ENCODE results near the gene GPR176.

The GPR176 gene

DNA sequence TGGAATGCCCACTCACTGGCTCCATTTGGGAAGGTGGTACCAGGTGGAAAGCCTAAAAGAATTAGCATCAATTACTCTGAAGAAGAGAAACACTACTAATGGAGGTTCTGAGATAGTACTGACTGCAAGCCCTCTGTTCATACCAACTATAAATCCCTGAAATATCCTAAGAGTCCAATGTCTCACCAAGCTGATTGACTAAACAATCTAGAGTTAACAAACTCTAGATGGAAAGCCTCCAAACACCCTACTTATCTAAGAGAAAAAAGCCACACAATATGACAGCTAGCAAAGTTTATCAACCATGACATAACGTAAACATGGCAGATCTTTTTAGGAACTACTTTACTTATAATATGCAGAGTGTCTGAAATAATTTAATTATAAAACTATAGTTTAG, 59.2 kb downstream of the GPR176 start:
- Histone ChIP-seq H3K4me1 (ENCODE audit: insufficient read depth, low read length, poor library complexity, severe bottlenecking) (peaks cover 15% of the 10 kb centered on the region), H3K36me3 (ENCODE audit: insufficient read depth, low read length) (no peaks in the 10 kb centered on the region), H3K27me3 (ENCODE audit: insufficient read depth, low read length, poor library complexity, severe bottlenecking) (no peaks in the 10 kb centered on the region), H4K20me1 (ENCODE audit: insufficient read depth, low read length, poor library complexity, severe bottlenecking) (no peaks in the 10 kb centered on the region), H3K9me2 (replicated peaks; ENCODE audit: low read depth, low read length) (no peaks in the 10 kb centered on the region), H3K4me3 (ENCODE audit: low read length, poor library complexity, severe bottlenecking) (no peak overlapping the region), H3K9ac (ENCODE audit: low read depth, low read length, poor library complexity, severe bottlenecking) (no peak overlapping the region), H3F3A (ENCODE audit: low read depth) (no peaks in the 10 kb centered on the region), H3K79me2 (ENCODE audit: insufficient read depth, low read length) (no peaks in the 10 kb centered on the region), H3K9me3 (ENCODE audit: insufficient read depth, low read depth, low read length) (no peaks in the 10 kb centered on the region), H2AFZ (ENCODE audit: low read length) (no peak overlapping the region), H3K4me2 (ENCODE audit: low read depth, low read length, poor library complexity, severe bottlenecking) (no peak overlapping the region)
- TF ChIP-seq CTCF (conservative IDR thresholded peaks at IDR 0.05; ENCODE audit: low read length) (no peak), EZH2phosphoT487 (IDR thresholded peaks at IDR 0.05; ENCODE audit: borderline replicate concordance) (no peak)

DNA sequence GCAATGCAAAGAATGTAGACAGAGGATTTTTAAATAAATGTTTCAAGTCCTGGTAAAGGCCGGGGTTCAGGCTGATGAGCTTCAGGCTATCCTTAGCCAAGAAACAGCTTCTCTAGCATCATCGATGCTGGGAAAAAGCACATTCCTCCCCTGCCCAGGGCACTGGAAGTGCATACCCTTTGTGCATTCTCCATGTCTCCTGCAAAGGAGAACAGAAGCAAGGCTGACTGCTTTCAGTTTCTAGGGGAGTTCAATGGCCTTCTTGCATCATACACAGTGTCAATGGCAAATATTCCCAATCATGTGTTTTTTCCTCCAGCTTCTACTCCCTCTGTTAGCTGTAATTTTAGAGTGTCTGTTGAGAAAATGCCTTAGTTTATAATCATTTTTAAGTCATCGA, 59.9 kb downstream of the GPR176 start:
- Histone ChIP-seq H4K20me1 (ENCODE audit: insufficient read depth, low read length, poor library complexity, severe bottlenecking) (no peaks in the 10 kb centered on the region), H3F3A (ENCODE audit: low read depth) (no peaks in the 10 kb centered on the region), H3K4me2 (ENCODE audit: low read depth, low read length, poor library complexity, severe bottlenecking) (no peak overlapping the region), H3K4me1 (ENCODE audit: insufficient read depth, low read length, poor library complexity, severe bottlenecking) (peaks cover 22% of the 10 kb centered on the region), H3K9ac (ENCODE audit: low read depth, low read length, poor library complexity, severe bottlenecking) (no peak overlapping the region), H3K36me3 (ENCODE audit: insufficient read depth, low read length) (no peaks in the 10 kb centered on the region), H3K9me3 (ENCODE audit: insufficient read depth, low read depth, low read length) (no peaks in the 10 kb centered on the region), H3K27me3 (ENCODE audit: insufficient read depth, low read length, poor library complexity, severe bottlenecking) (no peaks in the 10 kb centered on the region), H3K4me3 (ENCODE audit: low read length, poor library complexity, severe bottlenecking) (no peak overlapping the region), H2AFZ (ENCODE audit: low read length) (no peak overlapping the region), H3K79me2 (ENCODE audit: insufficient read depth, low read length) (no peaks in the 10 kb centered on the region), H3K9me2 (replicated peaks; ENCODE audit: low read depth, low read length) (no peaks in the 10 kb centered on the region)
- TF ChIP-seq EZH2phosphoT487 (IDR thresholded peaks at IDR 0.05; ENCODE audit: borderline replicate concordance) (no peak), CTCF (conservative IDR thresholded peaks at IDR 0.05; ENCODE audit: low read length) (no peak)

DNA sequence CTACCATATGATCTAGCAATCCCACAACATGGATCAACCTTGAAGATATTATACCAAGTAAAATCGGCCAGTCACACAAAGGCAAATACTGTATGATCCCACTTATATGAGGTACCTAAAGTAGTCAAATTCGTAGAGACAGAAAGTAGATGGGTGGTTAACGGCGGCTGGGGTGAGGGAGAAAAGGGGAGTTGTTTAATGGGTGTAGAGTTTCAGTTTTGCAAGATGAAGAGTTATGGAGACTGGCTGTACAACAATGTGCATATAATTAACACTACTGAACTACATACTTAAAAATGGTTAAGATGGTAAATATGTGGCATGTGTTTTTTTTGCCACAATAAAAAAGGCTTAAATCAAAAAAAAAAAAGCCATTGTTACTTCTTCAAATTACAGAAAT, 60.4 kb downstream of the GPR176 start:
- Histone ChIP-seq H3K27me3 (ENCODE audit: insufficient read depth, low read length, poor library complexity, severe bottlenecking) (no peaks in the 10 kb centered on the region), H3F3A (ENCODE audit: low read depth) (no peaks in the 10 kb centered on the region), H4K20me1 (ENCODE audit: insufficient read depth, low read length, poor library complexity, severe bottlenecking) (no peaks in the 10 kb centered on the region), H3K79me2 (ENCODE audit: insufficient read depth, low read length) (no peaks in the 10 kb centered on the region), H3K9me2 (replicated peaks; ENCODE audit: low read depth, low read length) (no peaks in the 10 kb centered on the region), H3K9me3 (ENCODE audit: insufficient read depth, low read depth, low read length) (no peaks in the 10 kb centered on the region), H3K36me3 (ENCODE audit: insufficient read depth, low read length) (no peaks in the 10 kb centered on the region), H3K4me2 (ENCODE audit: low read depth, low read length, poor library complexity, severe bottlenecking) (no peak overlapping the region), H3K4me3 (ENCODE audit: low read length, poor library complexity, severe bottlenecking) (no peak overlapping the region), H3K4me1 (ENCODE audit: insufficient read depth, low read length, poor library complexity, severe bottlenecking) (peaks cover 22% of the 10 kb centered on the region), H3K9ac (ENCODE audit: low read depth, low read length, poor library complexity, severe bottlenecking) (no peak overlapping the region), H2AFZ (ENCODE audit: low read length) (no peak overlapping the region)
- TF ChIP-seq EZH2phosphoT487 (IDR thresholded peaks at IDR 0.05; ENCODE audit: borderline replicate concordance): no peak
- no peak for TF ChIP-seq CTCF (conservative IDR thresholded peaks at IDR 0.05; ENCODE audit: low read length)
